Cardiac muscle cell (in vitro differentiated cells and primary cell): ENCODE data around the gene EHD4. TPM values are rescaled to one million over a fixed set of nuclear protein-coding genes. Genes with fewer than 3 reads are reported as not detected.

Experiments
- DNase-seq, 2 donors: peaks; one replicate each; pipeline versions ENCODE4 v3.0.0 to v3.0.0-alpha.2; 2010 to 2017; ENCODE audit warnings: low read depth in 1 of 2, low spot score in 1 of 2
- H3K27ac ChIP-seq: fragments of 200-600 bp; sonication (generic); 2 replicates; pipeline ENCODE4 v1.5.1; 2016
- H3K27me3 ChIP-seq: fragments of 200-600 bp; sonication (generic); 2 replicates; pipeline ENCODE4 v1.6.0; 2016; ENCODE audit warnings: control low read depth
- H3K36me3 ChIP-seq: fragments of 200-600 bp; sonication (generic); 2 replicates; pipeline ENCODE4 v1.5.1; 2016; ENCODE audit warnings: control low read depth
- H3K4me1 ChIP-seq: fragments of 200-600 bp; sonication (generic); 2 replicates; pipeline ENCODE4 v1.8.1; 2017; ENCODE audit warnings: low read depth, mild to moderate bottlenecking, mixed run types
- H3K4me3 ChIP-seq: fragments of 200-600 bp; sonication (generic); 2 replicates; pipeline ENCODE4 v1.5.1; 2016; ENCODE audit warnings: mild to moderate bottlenecking
- H3K9me3 ChIP-seq: fragments of 200-600 bp; sonication (generic); 2 replicates; pipeline ENCODE4 v1.5.1; 2017; ENCODE audit warnings: low read depth, mild to moderate bottlenecking, control low read depth
- CTCF ChIP-seq: IDR thresholded peaks from 2 replicates; pipeline ENCODE4 v1.5.1; 2012; ENCODE audit warnings: low read depth, mild to moderate bottlenecking, low read length
- polyA plus RNA-seq: library from polyadenylated mRNA; unstranded; fragments of >200 nt; fragmentation: Nextera tagmentation; extraction: Ambion mirVana; gene quantifications from 2 replicates; pipeline ENCODE4 v1.2.1, GENCODE V29; 2016
- total RNA-seq: library from RNA; depleted of rRNA; stranded (reverse); fragments of >200 nt; gene quantifications from 2 replicates; pipeline ENCODE4 v1.2.3, GENCODE V29; 2016

The EHD4 gene
- total and polyA plus RNA-seq, 2 experiments from 2014 or later = 47.4 to 56.4 TPM

- H3K27me3 ChIP-seq = no peaks in the 10 kb centered on the region
- H3K4me1 ChIP-seq = peaks cover 89% of the 10 kb centered on the region
- no peak for TF ChIP-seq CTCF
- H3K36me3 ChIP-seq = no peaks in the 10 kb centered on the region
- no peak for DNase-seq
- H3K9me3 ChIP-seq = no peaks in the 10 kb centered on the region
- H3K27ac ChIP-seq = peak overlapping the region; percentile 90
- no peak overlapping the region for H3K4me3 ChIP-seq
Measured at GRCh38 chr15:41918506-41919126, 53.7 kb downstream of the EHD4 start.

- H3K4me3 ChIP-seq = no peak overlapping the region
- H3K9me3 ChIP-seq = no peaks in the 10 kb centered on the region
- H3K27ac ChIP-seq = peak overlapping the region; percentile 90
- no peaks in the 10 kb centered on the region for H3K27me3 ChIP-seq
- DNase-seq = peak in 1 of 2 donors; percentile 71
- no peak for TF ChIP-seq CTCF
- H3K4me1 ChIP-seq = peaks cover 89% of the 10 kb centered on the region
- H3K36me3 ChIP-seq = no peaks in the 10 kb centered on the region
Measured at GRCh38 chr15:41917767-41918430, 54.5 kb downstream of the EHD4 start.

- Histone ChIP-seq H3K27me3 (no peaks in the 10 kb centered on the region), H3K4me3 (no peak overlapping the region), H3K27ac (peak overlapping the region; percentile 96), H3K9me3 (no peaks in the 10 kb centered on the region), H3K36me3 (no peaks in the 10 kb centered on the region), H3K4me1 (peaks cover 72% of the 10 kb centered on the region)
- TF ChIP-seq CTCF = no peak
- DNase-seq = no peak
Measured at GRCh38 chr15:41915255-41915994, 56.9 kb downstream of the EHD4 start.

- no peak for TF ChIP-seq CTCF
- Histone ChIP-seq H3K27me3 (no peaks in the 10 kb centered on the region), H3K36me3 (peaks cover 3% of the 10 kb centered on the region), H3K4me3 (no peak overlapping the region), H3K9me3 (no peaks in the 10 kb centered on the region), H3K4me1 (peaks cover 64% of the 10 kb centered on the region), H3K27ac (peak overlapping the region; percentile 96)
- DNase-seq = peak in 1 of 2 donors; percentile 91
Measured at GRCh38 chr15:41914411-41914810, 57.9 kb downstream of the EHD4 start.

- Histone ChIP-seq H3K9me3 (no peaks in the 10 kb centered on the region), H3K36me3 (peaks cover 12% of the 10 kb centered on the region), H3K4me1 (peaks cover 60% of the 10 kb centered on the region), H3K27ac (peak overlapping the region; percentile 96), H3K4me3 (no peak overlapping the region), H3K27me3 (no peaks in the 10 kb centered on the region)
- TF ChIP-seq CTCF = no peak
- no peak for DNase-seq
Measured at GRCh38 chr15:41913256-41913655, 59.1 kb downstream of the EHD4 start.
